Activated CD4-positive, alpha-beta T cell treated with anti-CD3 and anti-CD28 coated beads for 24 hours (primary cell): ENCODE measurements around the gene ZNF148.

Experiments used
- DNase-seq, 2 donors: peaks; one replicate each; pipeline ENCODE4 v3.0.0-alpha.2; 2020; ENCODE audit warnings: low read depth in 2 of 2

Gene ZNF148

DNA sequence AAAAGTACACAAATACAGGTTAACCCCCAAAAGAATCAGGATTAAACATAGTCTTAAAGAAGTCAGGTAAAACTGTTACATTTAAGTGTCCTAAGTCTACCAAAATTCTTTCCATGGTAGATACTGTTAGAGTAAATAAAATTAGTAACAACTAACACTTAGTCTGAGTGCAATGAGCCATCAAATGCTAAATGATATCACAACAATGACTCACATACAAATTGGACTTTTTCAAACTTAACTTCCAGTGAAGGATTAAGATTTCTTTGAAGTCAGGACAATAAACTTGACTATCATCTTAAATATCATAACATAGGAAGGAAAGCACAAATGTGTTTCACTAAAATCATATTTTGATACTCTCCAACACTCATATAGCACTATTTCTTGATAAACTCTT lies 43.9 kb downstream of the ZNF148 start:
- DNase-seq = no peak

DNA sequence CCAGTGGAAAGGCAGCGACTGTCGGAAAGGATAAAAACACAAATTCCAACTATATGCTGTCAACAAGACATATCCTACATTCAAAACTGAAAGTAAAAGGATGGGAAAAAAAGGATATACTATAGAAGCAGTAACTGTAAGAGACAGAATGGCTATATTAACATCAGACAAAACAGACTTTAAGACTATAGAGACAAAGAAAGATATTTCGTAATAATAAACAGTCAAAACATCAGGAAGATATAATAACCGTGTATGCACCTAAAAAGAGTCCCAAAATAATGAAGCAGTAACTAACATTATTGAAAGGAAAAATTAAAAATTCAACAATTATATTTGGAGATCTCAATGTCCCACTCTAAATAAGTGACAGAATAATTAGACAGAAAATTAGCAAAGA lies 48.2 kb downstream of the ZNF148 start:
- no peak for DNase-seq

DNA sequence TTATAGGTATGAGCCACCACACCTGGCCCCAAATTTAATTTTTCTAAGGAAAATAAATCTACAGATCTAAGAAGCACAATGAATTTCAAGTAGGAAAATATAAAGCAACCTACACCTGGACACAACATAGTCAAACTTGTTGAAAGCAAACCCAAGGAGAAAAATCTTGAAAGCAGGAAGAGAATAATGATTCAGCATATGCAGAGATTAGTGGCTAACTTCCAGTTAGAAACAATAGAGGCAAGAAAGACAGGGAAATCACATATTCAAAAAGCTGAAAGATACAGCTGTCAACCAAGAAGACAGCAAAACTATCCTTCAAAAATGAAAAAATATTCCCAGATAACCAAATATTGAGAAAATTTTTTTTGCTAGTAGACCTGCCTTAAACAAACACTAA lies 49.4 kb downstream of the ZNF148 start:
- no peak for DNase-seq

DNA sequence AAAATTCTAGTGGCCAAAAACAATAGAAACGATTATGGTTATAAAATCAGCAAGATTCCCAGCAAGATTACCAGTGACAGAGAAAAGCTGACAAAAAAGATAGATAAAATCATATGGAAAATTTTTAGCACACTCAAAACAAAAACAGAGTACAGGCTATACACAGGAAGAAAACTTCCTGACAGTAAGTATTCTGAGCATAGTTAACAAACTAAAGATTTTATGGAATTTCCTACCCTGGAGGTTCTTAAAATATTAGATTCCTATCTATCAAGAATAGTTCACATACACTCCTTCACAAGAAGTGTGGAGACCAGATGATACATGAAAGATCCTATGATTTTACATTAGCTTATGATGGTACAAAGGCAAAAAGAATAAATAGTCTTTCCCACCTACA lies 50.8 kb downstream of the ZNF148 start:
- no peak for DNase-seq

DNA sequence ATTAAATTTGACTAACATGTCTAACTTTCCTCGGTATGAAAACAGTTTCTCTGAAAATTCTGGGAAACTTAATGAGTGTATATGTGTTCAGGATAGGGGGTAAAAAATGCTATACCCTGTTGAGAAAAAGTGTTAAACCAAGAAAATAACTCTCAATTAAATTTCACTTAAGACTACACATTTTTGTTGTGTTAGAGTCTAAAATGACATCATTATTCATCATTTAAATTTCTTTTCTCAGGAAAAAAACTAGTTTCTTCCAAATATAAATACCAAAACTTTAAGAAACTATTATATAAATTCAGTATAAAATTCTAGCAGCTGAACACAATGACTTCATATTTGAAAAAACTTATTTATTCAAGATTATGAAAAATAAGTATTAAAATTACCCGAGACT lies 52.2 kb downstream of the ZNF148 start:
- DNase-seq = no peak

DNA sequence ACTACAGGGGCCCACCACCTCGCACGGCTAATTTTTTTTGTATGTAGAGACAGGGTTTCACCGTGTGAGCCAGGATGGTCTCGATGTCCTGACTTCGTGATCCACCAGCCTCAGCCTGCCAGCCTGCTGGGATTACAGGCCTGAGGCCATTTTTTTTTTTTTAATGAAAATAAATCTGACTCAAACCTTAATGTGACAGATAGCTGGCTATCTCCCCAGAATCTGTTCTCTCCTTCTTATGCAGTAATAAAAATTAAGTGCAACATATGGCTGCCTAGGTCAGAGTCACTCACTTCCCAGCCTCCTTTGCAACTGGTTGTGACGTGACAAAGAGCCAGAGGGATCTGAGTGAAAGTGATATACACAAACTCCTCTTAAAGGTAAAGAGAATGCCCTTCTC lies 53.0 kb downstream of the ZNF148 start:
- no peak for DNase-seq

DNA sequence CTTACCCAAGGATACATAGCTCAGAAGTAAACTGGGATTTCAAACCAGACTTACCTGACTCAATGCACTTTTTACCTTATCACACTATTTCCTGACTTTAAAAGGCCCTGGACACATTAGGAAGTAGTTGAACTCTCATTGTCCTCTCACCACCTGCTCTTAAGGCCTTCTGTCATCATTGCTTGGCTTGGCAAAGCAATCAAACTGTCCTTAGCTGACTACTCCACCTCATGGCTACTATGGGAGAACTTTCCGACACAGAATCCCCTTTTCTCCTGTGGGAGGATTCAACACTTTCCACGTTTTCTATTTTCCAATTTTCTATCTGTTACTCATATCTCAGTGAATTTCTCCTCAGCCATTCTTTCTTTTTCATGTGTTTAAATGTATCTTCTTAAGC lies 55.4 kb downstream of the ZNF148 start:
- no peak for DNase-seq

DNA sequence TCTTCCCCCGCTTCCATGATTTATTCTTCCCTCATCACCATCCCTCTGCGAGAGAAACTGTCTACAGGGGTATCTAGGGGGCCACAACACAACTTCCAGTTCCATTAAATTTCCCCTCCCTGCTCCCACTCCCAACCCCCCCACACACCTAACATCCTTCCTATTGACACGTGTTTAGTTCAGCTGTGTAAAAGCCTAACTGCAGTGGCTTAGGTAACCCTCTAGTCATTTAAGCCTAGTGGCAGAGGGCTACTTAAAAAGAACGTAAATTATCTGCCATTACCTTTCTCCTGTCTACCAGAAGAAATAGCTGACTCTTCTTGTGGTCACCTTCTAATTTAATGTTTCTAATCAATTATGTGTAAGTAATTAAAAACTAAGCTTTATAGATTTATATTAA lies 56.3 kb downstream of the ZNF148 start:
- DNase-seq = no peak

DNA sequence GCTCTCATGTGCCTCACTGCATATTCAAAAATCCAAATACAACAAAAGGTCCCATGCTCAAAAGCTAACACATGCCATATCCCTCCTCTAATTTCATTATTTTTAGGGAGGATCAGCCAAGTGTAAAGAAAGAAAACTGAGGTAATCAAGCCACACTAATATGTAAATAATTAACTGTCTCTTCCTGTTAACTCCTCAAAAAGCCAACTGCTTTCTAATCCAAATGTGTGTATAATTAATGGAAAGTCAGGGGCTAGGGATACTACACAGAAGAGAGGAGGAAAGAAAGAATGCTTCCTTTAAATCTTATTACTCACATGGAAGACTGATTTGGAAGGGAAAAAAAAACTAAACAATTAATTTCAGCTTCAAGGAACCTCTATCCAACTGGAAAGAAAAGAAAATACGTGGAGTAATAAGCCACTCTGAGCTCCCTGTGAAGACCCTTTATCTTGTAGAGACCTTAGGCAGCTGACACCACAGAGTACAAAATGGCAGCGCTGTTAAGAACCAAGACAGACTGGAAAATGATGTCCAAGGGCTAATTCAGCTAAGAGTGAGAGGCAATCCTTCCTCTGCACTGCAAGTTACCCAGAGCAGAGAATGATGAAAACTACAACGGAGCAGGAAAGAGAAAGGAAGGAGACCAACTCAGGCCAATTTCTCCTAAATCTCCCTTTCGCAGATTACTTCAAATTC lies 56.8 kb downstream of the ZNF148 start:
- no peak for DNase-seq

DNA sequence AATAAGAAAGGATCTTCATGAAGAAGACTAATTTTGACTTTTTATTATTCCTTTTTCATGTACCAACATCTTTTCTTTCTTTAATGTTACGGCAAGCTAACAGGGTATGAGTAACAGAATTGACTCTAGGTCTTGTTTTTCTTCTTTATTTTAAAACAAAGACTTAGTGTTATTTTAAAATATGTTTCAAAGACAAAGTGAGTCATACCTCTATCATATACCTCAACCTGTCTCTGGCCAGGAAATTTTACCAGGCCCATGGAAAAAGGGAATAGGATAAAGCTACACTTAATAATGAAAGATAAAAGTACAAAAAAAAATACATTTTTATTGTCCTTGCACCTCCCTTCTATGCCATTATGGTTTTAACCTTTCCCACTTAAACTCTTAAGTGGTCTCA lies 57.4 kb downstream of the ZNF148 start:
- DNase-seq = no peak

DNA sequence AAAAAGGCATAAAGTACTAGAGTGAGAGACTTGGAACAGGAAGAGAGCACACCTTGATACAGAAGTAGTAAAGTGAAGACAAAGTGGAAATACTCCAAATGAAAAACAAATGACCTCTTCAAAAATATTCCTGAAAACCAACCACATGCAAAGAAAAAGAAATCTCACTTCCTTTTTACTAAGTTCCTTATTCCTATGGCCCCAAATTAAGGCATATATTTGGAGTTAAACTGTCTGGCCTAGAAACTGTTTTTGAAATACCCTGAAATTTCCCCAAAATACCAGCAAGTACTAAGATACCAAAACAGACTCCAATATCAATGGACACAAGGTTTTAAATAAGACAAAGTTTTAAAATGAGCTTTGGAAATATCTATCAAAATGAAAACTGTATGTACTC lies 58.2 kb downstream of the ZNF148 start:
- DNase-seq = no peak

DNA sequence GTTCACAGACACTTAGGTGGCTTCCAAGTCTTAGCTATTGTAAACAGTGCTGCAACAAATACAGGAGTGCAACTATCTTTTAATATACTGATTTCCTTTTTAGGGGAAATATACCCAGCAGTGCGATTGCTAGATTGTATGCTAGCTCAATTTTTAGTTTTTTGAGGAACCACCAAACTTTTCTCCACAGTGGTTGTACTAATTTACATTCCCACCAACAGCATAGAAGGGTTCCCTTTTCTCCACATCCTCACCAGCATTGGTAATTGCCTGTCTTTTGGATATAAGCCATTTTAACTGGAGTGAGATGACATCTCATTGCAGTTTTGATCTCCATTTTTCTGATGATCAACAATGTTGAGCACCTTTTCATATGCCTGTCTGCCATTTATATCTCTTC lies 58.9 kb downstream of the ZNF148 start:
- no peak for DNase-seq

DNA sequence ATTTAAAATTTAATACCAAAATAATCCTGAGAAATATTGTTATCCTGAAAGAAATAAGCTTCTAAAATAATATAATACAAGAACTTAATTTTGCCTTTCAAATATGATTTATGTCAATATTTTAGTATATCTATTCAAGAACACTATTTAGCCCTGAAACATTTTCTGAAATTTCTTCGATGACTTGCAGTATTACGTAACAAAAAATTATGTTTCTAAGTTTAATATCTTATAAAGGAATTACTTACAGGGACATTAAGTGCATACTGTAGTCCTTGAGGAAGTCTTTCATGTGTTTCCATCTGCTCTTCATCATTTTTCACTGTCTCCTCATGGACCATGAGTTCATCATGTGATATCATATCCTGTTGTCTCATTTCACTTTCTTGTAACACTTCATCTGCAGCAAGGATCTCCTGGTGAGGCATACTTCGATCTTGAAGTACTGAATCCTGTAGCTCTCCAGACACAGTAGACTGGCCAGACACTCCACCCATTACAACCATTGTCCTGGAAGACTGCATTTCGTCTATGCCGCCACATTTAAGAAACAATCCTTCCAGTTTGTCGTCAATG lies 62.0 kb downstream of the ZNF148 start:
- DNase-seq = no peak

DNA sequence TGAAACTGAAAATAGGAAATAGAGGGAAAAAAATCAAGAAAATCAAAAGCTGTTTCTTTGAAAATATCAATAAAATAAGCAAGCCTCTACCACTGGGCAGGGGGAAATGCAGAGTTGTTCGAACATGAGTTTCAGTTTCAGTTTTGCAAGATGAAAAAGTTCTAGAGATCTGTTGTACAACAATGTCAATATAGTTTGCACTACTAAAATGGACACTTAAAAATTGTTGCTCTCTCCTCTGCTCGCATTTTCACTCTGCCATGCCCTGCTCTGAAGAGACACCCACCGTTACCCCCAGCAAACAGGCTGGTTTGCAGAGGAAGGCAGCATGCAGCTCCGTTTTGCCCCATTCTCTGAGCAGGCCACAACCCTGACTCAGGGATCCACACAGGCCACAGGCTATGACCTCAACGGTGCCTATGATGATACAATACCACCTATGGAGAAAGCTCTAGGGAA lies 64.5 kb downstream of the ZNF148 start:
- DNase-seq = peak in 1 of 2 donors; percentile 29

DNA sequence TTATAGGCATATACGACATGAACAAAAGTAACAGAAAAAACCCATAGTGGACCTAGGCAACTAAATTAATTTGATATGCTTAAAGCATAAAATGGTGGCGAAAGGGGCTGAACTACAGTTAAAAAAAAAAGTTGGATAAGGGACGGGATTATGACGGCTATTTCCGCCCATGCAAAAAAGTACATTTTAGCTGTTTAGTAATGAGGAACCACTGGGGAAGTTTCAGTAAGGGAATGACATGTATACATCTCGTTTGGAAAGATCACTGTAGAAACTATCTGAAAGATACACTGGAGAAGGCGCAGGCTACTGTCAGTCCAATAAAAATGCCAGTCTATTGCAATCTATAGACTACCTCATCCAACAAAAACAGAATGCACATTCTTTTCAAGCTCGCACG lies 65.6 kb downstream of the ZNF148 start:
- no peak for DNase-seq

DNA sequence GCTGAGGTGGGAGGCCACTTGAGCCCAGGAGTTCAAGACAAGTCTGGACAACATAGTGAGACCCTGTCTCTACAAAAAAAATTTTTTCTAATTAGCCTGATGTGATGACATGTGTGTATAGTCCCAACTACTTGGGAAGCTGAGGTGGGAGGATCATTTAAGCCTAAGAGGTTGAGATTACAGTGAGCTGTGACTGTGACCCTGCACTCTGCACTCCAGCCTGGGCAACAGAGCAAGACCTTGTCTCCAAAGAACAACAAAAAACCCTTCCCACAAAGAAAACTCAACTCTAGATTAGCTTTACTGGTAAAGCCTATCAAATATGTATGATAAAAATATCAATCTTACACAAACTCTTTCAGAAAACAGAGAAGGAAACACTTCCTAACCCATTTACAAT lies 68.5 kb downstream of the ZNF148 start:
- DNase-seq = no peak

DNA sequence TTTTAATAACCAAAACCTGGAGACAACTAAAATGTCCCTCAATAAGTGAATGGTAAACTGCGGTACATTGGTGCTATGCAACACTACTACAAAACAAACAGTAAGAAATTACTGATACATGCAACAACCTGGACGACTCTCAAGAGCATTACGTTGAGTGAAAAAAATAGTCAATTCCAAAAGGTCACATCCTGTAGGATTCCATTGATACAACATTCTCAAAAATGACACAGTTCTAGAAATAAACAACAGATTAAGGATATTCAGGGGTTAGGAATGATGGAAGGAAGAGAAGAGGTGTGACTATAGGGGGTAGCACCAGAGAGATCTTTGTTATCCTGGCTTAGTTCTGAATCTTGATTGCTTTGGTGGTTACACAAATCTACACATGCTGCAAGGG lies 72.2 kb downstream of the ZNF148 start:
- no peak for DNase-seq

DNA sequence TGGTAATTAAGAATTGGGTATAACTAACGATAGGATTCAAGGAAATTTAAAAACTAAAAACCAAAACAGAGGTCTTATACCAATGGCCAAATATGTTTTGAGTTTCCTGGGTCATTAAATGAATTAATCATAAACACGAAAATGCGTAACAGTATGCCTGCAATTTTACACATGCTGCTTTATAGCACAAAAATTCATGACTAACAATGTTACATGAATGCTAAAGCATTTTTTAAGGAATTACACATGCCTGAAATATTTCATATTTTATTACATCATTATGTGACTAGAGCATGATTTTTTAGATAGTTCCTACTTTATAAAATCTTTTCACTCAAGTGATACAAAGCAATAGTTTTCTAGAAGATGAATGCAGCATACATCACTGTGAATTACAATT lies 74.7 kb downstream of the ZNF148 start:
- no peak for DNase-seq

DNA sequence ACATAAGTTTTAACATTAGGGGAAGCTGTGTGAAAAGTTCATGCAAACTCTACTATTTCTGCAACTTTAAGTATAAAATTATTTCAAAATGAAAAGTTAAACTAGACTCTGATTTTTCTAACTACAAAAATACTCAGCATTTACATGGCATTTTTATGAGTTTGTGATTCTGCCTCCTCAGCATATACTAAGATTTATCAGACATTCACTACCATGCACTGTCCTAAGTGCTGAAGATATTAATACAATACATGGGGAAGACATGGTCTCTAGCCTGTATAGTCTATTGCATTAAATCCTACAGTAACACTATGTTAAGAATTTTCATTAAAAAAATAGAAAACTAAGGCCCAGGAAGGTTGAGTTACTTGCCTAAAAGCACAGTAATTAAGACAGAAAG lies 80.7 kb downstream of the ZNF148 start:
- DNase-seq = no peak

DNA sequence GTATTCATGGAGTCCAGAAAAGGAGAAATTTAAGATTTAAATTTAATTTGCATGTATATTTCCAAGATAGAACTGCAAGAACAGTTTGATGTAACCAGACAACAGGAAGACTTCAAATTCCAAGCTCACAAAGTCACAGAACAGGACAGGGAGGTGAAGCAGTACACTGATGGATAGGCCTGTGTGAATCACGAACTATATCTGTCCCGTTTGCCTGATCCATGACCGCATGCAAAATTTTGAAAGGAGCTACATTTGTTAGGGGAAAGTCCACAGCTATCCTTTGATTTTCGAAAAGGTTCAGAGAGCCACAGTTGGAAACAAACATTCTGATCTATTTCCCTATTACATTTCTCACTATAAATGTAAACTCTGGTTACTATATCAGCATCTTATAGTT lies 83.1 kb downstream of the ZNF148 start:
- no peak for DNase-seq

DNA sequence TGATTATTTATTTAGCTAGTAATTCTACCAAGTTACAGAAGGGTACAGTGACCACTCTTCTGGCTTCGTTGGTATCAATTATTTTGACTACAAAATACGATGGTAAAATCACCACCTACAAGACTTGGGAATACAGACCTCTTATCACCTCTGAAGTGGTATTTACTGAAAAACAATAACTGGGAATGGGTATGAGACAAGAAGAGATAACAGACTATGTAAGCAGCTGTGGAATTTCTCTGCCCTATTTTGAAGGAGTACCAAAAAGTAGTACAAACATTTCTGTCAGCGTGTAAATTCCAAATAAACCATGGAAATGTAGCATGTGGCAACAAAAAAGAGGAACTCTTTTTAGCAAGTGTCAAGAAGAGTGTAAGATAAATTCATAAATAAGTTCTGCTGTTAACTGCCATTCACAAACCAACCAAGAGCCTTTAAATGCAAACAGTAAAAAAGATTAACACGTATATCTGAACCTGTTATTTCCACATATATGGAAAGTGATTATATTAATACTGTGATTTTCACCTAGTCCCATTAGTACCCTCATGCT lies 85.6 kb downstream of the ZNF148 start:
- no peak for DNase-seq

DNA sequence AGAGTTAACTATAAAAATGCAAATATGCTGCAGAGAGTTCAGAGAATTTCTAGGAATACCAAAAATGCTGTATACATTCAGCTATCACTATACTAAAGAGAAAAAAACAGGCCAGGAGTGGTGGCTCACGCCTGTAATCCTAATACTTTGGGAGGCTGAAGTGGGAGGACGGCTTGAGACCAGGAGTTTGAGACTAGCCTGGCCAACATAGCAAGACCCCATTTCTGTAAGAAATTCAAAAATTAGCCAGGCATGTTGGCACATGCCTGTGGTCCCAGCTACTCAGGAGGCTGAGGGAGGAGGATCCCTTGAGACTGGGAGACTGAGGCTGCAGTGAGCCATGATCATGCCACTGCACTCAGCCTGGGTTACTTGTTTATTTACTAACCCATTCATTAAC lies 87.9 kb downstream of the ZNF148 start:
- DNase-seq = no peak

DNA sequence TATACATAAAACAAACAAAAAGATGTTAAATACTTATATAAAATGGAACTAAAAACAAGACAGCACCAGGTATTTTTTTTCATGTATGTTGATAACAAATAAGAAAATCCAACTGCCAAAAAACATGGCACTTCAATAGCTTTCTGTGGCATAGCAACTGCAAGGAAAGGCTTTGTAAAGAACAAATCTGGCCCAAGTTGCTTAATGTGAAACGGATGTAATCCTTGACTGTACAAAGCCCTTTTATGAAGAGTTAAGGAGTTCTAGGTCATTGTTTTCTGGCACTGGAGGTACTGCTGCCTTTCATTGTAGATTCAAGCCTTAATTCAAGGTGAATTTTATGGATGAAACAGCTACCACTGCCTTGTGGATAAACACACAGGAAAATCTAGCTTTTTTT lies 93.7 kb downstream of the ZNF148 start:
- DNase-seq = no peak
